Measurements from ENCODE around the gene OTUD1. TPM values are rescaled to one million over a fixed set of nuclear protein-coding genes. Genes with fewer than 3 reads are reported as not detected.

OTUD1 gene
- total RNA-seq, 2 experiments from 2014 or later: 4.5 to 6.8 TPM

DNA sequence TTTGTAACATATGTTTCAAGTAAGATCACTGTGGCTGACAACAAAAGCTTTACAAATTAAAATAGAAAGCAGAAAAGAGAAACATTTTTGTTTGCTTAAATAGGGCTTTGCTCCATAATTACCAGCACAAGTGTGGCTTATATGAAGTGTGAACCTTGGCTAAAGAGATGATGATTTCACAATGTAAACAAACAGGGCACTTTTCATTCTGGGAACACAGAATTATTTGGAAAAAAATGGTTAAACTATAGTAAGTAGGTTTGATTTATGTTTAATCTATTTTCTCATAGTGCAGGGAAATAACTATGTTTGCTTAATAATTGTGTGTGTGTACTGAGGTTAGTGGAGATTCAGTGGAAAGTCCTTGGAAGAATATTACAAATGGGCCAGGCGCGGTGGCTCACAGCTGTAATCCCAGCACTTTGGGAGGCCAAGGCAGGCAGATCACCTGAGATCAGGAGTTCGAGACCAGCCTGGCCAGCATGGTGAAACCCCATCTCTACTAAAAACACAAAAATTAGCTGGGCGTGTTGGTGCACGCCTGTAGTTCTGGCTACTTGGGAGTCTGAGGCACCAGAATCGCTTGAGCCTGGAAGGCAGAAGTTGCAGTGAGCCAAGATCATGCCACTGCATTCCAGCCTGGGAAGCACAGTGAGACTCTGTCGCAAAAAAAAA, 19.1 kb upstream of the OTUD1 start:
- intact Hi-C loops (cut with micrococcal nuclease; ENCODE audit: unreplicated experiment): loop anchor here (10.0 kb wide), 1 partner anchor 105 kb away; no protein-coding TSS in a partner anchor
- DNase-seq (ENCODE audit: low spot score): no peak
- H3K4me1 ChIP-seq (ENCODE audit: insufficient read depth, low read length, poor library complexity, severe bottlenecking): no peaks in the 10 kb centered on the region
- no peaks in the 10 kb centered on the region for H3K9me3 ChIP-seq (ENCODE audit: low read length)
- BruUV-seq (replicated peaks): no TSS peak
- no peaks in the 10 kb centered on the region for H3K36me3 ChIP-seq (ENCODE audit: insufficient read depth, low read length)
- no peaks in the 10 kb centered on the region for H3K9me2 ChIP-seq (ENCODE audit: insufficient read depth, low read length)
- H2AFZ ChIP-seq (ENCODE audit: low read length): no peak overlapping the region
- H3K27ac ChIP-seq (ENCODE audit: low read depth, low read length, poor library complexity, severe bottlenecking): no peak overlapping the region
- no peak overlapping the region for H3K4me2 ChIP-seq (ENCODE audit: low read length)
- ChIA-PET CTCF (ENCODE audit: unreplicated experiment) (no interaction called here), POLR2A (interaction anchor here (0.6 to 2.1 kb wide), 10 partner anchors 14 to 1407 kb away, joined by 3 to 8 read pairs (median 4); no protein-coding TSS in a partner anchor)
- no peaks in the 10 kb centered on the region for H3K79me2 ChIP-seq (ENCODE audit: insufficient read depth, low read depth, low read length)
- no peaks in the 10 kb centered on the region for H4K20me1 ChIP-seq (ENCODE audit: insufficient read depth, low read length)
- no peak for TF ChIP-seq EZH2phosphoT487 (IDR thresholded peaks at IDR 0.05; ENCODE audit: borderline replicate concordance, low read depth, low read length)
- TF ChIP-seq, protein P1, sequence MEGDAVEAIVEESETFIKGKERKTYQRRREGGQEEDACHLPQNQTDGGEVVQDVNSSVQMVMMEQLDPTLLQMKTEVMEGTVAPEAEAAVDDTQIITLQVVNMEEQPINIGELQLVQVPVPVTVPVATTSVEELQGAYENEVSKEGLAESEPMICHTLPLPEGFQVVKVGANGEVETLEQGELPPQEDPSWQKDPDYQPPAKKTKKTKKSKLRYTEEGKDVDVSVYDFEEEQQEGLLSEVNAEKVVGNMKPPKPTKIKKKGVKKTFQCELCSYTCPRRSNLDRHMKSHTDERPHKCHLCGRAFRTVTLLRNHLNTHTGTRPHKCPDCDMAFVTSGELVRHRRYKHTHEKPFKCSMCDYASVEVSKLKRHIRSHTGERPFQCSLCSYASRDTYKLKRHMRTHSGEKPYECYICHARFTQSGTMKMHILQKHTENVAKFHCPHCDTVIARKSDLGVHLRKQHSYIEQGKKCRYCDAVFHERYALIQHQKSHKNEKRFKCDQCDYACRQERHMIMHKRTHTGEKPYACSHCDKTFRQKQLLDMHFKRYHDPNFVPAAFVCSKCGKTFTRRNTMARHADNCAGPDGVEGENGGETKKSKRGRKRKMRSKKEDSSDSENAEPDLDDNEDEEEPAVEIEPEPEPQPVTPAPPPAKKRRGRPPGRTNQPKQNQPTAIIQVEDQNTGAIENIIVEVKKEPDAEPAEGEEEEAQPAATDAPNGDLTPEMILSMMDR (conservative IDR thresholded peaks at IDR 0.05; ENCODE audit: low read length): no peak
- H3K4me3 ChIP-seq (ENCODE audit: low read depth, low read length, poor library complexity, severe bottlenecking): no peak overlapping the region

DNA sequence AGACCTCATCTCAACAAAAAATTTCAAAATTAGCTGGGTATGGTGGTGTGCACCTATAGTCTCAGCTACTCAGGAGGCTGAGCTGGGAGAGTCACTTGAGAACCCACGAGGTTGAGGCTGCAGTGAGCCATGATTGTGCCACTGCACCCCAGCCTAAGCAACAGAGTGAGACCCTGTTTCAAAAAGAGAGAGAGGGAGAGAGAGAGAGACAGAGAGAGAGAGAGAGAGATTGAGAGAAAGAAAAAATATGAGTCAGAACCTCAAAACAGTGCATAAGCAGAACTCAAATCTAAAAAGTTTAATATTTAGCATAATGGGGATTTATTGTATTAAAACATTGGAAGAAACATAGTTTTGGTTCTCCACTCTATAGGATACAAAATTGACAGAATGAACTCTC, 17.5 kb upstream of the OTUD1 start:
- no peaks in the 10 kb centered on the region for H3K36me3 ChIP-seq (ENCODE audit: insufficient read depth, low read length)
- H3K4me3 ChIP-seq (ENCODE audit: low read depth, low read length, poor library complexity, severe bottlenecking): no peak overlapping the region
- DNase-seq (ENCODE audit: low spot score): no peak
- ChIA-PET CTCF (ENCODE audit: unreplicated experiment) (no interaction called here), POLR2A (interaction anchor here (1.0 to 2.1 kb wide), 3 partner anchors 13 to 30 kb away, joined by 3 to 8 read pairs (median 5); no protein-coding TSS in a partner anchor)
- no peaks in the 10 kb centered on the region for H3K79me2 ChIP-seq (ENCODE audit: insufficient read depth, low read depth, low read length)
- H3K4me1 ChIP-seq (ENCODE audit: insufficient read depth, low read length, poor library complexity, severe bottlenecking): no peaks in the 10 kb centered on the region
- H4K20me1 ChIP-seq (ENCODE audit: insufficient read depth, low read length): no peaks in the 10 kb centered on the region
- no peak for TF ChIP-seq EZH2phosphoT487 (IDR thresholded peaks at IDR 0.05; ENCODE audit: borderline replicate concordance, low read depth, low read length)
- TF ChIP-seq, protein P1 (conservative IDR thresholded peaks at IDR 0.05; ENCODE audit: low read length): no peak
- BruUV-seq (replicated peaks): no TSS peak
- H2AFZ ChIP-seq (ENCODE audit: low read length): no peak overlapping the region
- no peaks in the 10 kb centered on the region for H3K9me3 ChIP-seq (ENCODE audit: low read length)
- H3K27ac ChIP-seq (ENCODE audit: low read depth, low read length, poor library complexity, severe bottlenecking): no peak overlapping the region
- intact Hi-C loops (cut with micrococcal nuclease; ENCODE audit: unreplicated experiment): no loop called here
- no peaks in the 10 kb centered on the region for H3K9me2 ChIP-seq (ENCODE audit: insufficient read depth, low read length)
- H3K4me2 ChIP-seq (ENCODE audit: low read length): no peak overlapping the region

DNA sequence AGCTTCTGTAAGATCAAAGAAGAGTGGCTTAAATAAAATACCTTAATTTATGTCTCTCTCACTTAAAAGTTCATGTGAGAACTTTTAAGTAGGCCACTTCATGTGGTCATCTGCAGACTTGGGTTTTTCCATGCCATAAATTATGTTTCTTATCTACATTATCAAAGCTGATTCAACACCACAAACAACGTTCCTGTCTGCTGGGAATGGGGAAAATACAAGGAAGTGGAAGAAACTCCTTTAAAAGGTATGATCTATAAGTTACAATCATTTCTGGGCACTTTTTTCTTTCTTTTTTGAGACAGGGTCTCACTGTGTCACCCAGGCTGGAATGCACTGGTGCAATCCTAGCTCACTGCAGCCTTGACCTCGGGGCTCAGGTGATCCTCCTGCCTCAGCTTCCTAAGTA, 16.9 kb upstream of the OTUD1 start:
- DNase-seq (ENCODE audit: low spot score): no peak
- ChIA-PET POLR2A (no interaction called here), CTCF (ENCODE audit: unreplicated experiment) (no interaction called here)
- Histone ChIP-seq H3K36me3 (ENCODE audit: insufficient read depth, low read length) (no peaks in the 10 kb centered on the region), H3K27ac (ENCODE audit: low read depth, low read length, poor library complexity, severe bottlenecking) (no peak overlapping the region), H2AFZ (ENCODE audit: low read length) (no peak overlapping the region), H3K4me2 (ENCODE audit: low read length) (no peak overlapping the region), H3K79me2 (ENCODE audit: insufficient read depth, low read depth, low read length) (no peaks in the 10 kb centered on the region), H3K9me2 (ENCODE audit: insufficient read depth, low read length) (no peaks in the 10 kb centered on the region), H3K4me1 (ENCODE audit: insufficient read depth, low read length, poor library complexity, severe bottlenecking) (no peaks in the 10 kb centered on the region), H3K9me3 (ENCODE audit: low read length) (no peaks in the 10 kb centered on the region), H3K4me3 (ENCODE audit: low read depth, low read length, poor library complexity, severe bottlenecking) (no peak overlapping the region), H4K20me1 (ENCODE audit: insufficient read depth, low read length) (no peaks in the 10 kb centered on the region)
- intact Hi-C loops (cut with micrococcal nuclease; ENCODE audit: unreplicated experiment): no loop called here
- BruUV-seq (replicated peaks): no TSS peak
- TF ChIP-seq, protein P1 (conservative IDR thresholded peaks at IDR 0.05; ENCODE audit: low read length): no peak
- no peak for TF ChIP-seq EZH2phosphoT487 (IDR thresholded peaks at IDR 0.05; ENCODE audit: borderline replicate concordance, low read depth, low read length)
